Measurements from ENCODE around the gene ANKLE2.

The ANKLE2 gene

GRCh38 chr12:132747896-132748295 is 13.7 kb downstream of the ANKLE2 start:
- TF ChIP-seq CTCF (IDR thresholded peaks at IDR 0.05; ENCODE audit: low read depth, low read length) = no peak
- no peak for DNase-seq (ENCODE audit: low read depth, low spot score)
- in situ Hi-C loops (cut with HindIII; ENCODE audit: low sequenced_read_pairs) = no loop called here
- H3K4me3 ChIP-seq (ENCODE audit: low read depth, low read length) = no peak overlapping the region

GRCh38 chr12:132747395-132747794 is 14.2 kb downstream of the ANKLE2 start:
- no peak overlapping the region for H3K4me3 ChIP-seq (ENCODE audit: low read depth, low read length)
- in situ Hi-C loops (cut with HindIII; ENCODE audit: low sequenced_read_pairs) = no loop called here
- no peak for DNase-seq (ENCODE audit: low read depth, low spot score)
- TF ChIP-seq CTCF (IDR thresholded peaks at IDR 0.05; ENCODE audit: low read depth, low read length) = no peak

GRCh38 chr12:132746613-132747012 is 15.0 kb downstream of the ANKLE2 start:
- in situ Hi-C loops (cut with HindIII; ENCODE audit: low sequenced_read_pairs) = no loop called here
- no peak overlapping the region for H3K4me3 ChIP-seq (ENCODE audit: low read depth, low read length)
- no peak for DNase-seq (ENCODE audit: low read depth, low spot score)
- TF ChIP-seq CTCF (IDR thresholded peaks at IDR 0.05; ENCODE audit: low read depth, low read length) = no peak

- no peak for DNase-seq (ENCODE audit: low read depth, low spot score)
- no peak for TF ChIP-seq CTCF (IDR thresholded peaks at IDR 0.05; ENCODE audit: low read depth, low read length)
- in situ Hi-C loops (cut with HindIII; ENCODE audit: low sequenced_read_pairs) = no loop called here
- no peak overlapping the region for H3K4me3 ChIP-seq (ENCODE audit: low read depth, low read length)
Observed at GRCh38 chr12:132743831-132744230, 17.8 kb downstream of the ANKLE2 start.

- TF ChIP-seq CTCF (IDR thresholded peaks at IDR 0.05; ENCODE audit: low read depth, low read length) = no peak
- no peak overlapping the region for H3K4me3 ChIP-seq (ENCODE audit: low read depth, low read length)
- in situ Hi-C loops (cut with HindIII; ENCODE audit: low sequenced_read_pairs) = no loop called here
- DNase-seq (ENCODE audit: low read depth, low spot score) = no peak
Observed at GRCh38 chr12:132741620-132742019, 20.0 kb downstream of the ANKLE2 start.

- in situ Hi-C loops (cut with HindIII; ENCODE audit: low sequenced_read_pairs) = no loop called here
- TF ChIP-seq CTCF (IDR thresholded peaks at IDR 0.05; ENCODE audit: low read depth, low read length) = no peak
- no peak overlapping the region for H3K4me3 ChIP-seq (ENCODE audit: low read depth, low read length)
- no peak for DNase-seq (ENCODE audit: low read depth, low spot score)
Observed at GRCh38 chr12:132740652-132741051, 21.0 kb downstream of the ANKLE2 start.

- no peak for DNase-seq (ENCODE audit: low read depth, low spot score)
- no peak overlapping the region for H3K4me3 ChIP-seq (ENCODE audit: low read depth, low read length)
- no peak for TF ChIP-seq CTCF (IDR thresholded peaks at IDR 0.05; ENCODE audit: low read depth, low read length)
- in situ Hi-C loops (cut with HindIII; ENCODE audit: low sequenced_read_pairs) = no loop called here
Observed at GRCh38 chr12:132740313-132740646, 21.4 kb downstream of the ANKLE2 start.

All from astrocyte of the spinal cord (primary cell).